ENCODE results near the gene BTBD16.

DNA sequence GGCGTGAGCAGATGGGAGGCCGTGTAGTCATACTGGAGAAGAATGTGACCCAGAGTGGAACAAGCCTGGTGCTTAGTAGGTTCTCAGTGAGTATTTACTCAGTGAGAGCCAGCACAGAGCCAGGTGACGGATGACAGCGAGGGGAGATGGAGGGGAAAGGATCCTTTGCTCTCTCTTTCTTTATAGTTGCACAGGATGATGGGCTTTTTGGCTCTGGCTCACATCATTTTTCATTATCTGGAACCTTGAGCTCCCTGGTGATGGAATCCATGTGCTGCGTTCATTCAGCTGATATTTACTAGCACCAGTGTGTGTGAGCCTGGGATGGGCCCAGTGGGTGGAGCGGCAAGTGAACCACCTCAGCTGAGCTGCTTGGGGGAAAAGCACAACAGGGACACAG is 17.2 kb downstream of the BTBD16 start:
- TF ChIP-seq, protein P1, sequence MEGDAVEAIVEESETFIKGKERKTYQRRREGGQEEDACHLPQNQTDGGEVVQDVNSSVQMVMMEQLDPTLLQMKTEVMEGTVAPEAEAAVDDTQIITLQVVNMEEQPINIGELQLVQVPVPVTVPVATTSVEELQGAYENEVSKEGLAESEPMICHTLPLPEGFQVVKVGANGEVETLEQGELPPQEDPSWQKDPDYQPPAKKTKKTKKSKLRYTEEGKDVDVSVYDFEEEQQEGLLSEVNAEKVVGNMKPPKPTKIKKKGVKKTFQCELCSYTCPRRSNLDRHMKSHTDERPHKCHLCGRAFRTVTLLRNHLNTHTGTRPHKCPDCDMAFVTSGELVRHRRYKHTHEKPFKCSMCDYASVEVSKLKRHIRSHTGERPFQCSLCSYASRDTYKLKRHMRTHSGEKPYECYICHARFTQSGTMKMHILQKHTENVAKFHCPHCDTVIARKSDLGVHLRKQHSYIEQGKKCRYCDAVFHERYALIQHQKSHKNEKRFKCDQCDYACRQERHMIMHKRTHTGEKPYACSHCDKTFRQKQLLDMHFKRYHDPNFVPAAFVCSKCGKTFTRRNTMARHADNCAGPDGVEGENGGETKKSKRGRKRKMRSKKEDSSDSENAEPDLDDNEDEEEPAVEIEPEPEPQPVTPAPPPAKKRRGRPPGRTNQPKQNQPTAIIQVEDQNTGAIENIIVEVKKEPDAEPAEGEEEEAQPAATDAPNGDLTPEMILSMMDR (IDR thresholded peaks at IDR 0.05; ENCODE audit: low read depth, low read length, missing input control) = no peak
- TF ChIP-seq FOXA1 (IDR thresholded peaks at IDR 0.05) = no peak
- TF ChIP-seq, protein P2, sequence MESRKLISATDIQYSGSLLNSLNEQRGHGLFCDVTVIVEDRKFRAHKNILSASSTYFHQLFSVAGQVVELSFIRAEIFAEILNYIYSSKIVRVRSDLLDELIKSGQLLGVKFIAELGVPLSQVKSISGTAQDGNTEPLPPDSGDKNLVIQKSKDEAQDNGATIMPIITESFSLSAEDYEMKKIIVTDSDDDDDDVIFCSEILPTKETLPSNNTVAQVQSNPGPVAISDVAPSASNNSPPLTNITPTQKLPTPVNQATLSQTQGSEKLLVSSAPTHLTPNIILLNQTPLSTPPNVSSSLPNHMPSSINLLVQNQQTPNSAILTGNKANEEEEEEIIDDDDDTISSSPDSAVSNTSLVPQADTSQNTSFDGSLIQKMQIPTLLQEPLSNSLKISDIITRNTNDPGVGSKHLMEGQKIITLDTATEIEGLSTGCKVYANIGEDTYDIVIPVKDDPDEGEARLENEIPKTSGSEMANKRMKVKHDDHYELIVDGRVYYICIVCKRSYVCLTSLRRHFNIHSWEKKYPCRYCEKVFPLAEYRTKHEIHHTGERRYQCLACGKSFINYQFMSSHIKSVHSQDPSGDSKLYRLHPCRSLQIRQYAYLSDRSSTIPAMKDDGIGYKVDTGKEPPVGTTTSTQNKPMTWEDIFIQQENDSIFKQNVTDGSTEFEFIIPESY (IDR thresholded peaks at IDR 0.05) = no peak
- no peak for TF ChIP-seq RXRA (IDR thresholded peaks at IDR 0.05)
- no peak for TF ChIP-seq TAF1 (conservative IDR thresholded peaks at IDR 0.05)
- no peak for TF ChIP-seq YY1 (IDR thresholded peaks at IDR 0.05)
- TF ChIP-seq, protein P3, sequence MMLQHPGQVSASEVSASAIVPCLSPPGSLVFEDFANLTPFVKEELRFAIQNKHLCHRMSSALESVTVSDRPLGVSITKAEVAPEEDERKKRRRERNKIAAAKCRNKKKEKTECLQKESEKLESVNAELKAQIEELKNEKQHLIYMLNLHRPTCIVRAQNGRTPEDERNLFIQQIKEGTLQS (IDR thresholded peaks at IDR 0.05) = no peak
- TF ChIP-seq, protein P4, sequence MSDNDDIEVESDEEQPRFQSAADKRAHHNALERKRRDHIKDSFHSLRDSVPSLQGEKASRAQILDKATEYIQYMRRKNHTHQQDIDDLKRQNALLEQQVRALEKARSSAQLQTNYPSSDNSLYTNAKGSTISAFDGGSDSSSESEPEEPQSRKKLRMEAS (IDR thresholded peaks at IDR 0.05) = no peak
- no peak for TF ChIP-seq RAD21 (IDR thresholded peaks at IDR 0.05)
- TF ChIP-seq JUND (IDR thresholded peaks at IDR 0.05) = no peak
- no peak for TF ChIP-seq GABPA (IDR thresholded peaks at IDR 0.05 in 1 of 2, conservative IDR thresholded peaks at IDR 0.05 in 1 of 2)
